Umbilical cord (tissue), 2 donors: Measurements from ENCODE around the gene TTC7B. TPM values are rescaled to one million over a fixed set of nuclear protein-coding genes. Genes with fewer than 3 reads are reported as not detected.

Experiments used
- DNase-seq: peaks from one replicate; pipeline ENCODE4 v3.0.0-alpha.2; 2015; ENCODE audit warnings: low spot score
- total RNA-seq: library from RNA; depleted of rRNA; stranded (reverse); fragments of >200 nt; gene quantifications from one replicate; pipeline ENCODE4 v1.2.3, GENCODE V29; 2014; ENCODE audit warnings: low replicate concordance; ENCODE audit not compliant: insufficient read depth

The TTC7B gene
- total RNA-seq, 1 donor from 2014 or later: 14.2 TPM

DNA sequence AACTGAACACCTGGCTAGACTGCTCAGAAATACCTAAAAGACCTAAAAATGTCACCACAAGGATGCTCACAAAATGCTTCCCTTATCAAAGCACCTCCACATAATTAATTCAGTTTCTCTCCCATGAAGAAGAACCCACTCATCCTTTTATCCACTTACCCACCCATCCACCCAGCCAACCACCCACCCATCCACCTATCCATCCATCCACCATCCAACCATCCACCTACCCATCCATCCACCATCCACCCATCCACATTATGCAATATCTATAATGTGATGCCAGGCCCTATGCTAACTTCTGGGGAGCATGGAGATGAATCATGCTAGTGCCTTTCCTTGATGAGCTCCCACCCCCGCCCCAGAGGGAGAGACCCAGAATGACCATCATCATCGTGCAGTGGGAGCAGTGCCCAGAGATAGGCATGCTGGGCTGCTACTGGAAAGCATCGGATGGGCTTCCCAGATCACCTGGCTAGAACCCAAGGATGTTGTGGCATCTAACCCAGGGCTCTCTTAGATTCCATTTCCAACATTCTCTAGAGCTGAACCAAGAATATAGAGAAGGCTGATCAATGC, 166.6 kb downstream of the TTC7B start:
- DNase-seq: no peak

DNA sequence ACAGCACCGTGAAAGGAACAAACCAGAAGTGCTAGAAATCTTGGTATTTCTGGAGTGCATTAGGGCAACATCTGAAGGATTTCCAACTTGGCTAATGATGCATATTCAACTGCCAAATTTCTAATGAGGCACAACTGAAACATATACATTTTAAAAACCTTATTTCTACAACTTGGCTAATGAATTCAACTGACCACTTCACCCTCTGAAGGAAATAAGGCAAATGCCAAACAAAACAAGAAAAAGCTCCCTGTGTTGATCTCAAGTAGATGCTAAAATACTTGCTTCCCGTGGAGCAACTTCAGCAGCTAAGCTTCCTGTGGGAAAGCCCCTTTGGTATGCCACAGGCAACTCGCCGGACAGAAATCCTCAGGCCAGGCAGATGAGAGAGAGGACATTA, 167.1 kb downstream of the TTC7B start:
- no peak for DNase-seq

DNA sequence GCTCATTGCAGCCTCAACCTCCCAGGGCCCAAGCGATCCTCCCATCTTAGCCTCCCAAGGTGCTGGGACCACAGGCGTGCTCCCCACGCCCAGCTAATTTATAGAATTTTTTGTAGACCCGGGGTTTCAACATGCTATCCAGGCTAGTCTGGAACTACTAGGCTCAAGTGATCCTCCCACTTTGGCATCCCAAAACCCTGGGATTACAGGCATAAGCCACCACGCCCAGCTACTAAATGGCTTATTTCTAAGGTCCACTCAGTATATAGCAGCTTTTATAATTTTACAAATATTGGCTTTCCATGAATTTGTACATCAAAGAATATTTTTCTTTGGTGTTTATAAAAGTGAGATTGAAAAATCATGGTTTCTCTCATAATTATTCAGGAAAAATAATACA, 167.8 kb downstream of the TTC7B start:
- peak; percentile 61 for DNase-seq

DNA sequence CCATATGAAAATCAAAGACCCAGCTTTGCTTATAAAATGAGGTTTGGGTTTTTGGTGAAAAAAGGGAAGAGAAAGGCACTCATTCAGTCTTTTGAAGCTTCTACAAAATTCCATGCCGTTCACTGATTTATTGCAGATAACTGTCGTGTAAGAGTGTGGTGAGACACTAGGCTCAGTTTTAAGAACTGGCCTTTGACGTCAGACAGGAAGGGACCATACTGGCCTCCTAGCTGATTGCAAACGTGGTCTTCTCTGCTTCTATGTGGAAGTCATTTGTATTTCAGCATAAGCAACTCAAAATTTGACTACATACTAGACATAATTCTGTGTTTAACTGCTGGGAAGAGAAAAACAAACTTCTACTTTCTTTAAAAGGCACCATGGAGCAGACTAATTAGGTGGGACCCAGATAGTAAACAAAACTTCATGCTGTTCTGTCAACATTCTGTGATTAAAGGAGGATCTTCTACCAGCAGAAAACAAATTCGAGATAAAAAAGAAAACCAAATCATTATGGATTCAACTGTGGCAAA, 168.7 kb downstream of the TTC7B start:
- DNase-seq: no peak

DNA sequence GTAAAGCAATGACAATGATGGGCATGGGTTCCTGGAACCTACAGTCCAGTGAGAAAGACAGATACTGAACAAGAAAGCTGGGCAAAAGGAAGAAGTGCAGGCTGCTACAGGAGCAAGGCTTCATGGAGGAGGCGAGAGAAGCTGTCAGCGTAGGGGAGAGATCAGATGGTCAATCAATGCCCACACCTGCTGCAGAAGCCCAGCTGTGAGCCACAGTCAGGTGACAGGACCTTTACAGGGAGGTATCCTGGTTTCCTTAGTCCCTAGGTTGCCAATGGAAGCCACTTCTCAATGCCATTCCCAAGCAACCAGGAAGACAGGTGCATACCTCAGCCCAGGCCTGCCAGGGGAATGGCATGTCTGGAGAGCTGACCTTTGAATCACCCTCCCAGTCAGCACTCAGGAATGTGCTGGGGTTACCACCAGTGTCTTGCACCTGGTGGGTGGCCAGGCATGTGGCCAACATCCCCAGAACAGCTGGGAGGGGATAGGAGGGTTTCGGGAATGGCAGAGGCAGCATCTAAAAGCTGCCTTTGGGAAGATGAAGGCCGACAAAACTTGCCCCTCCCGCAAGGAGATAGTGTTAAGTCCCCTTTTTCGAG, 170.3 kb downstream of the TTC7B start:
- no peak for DNase-seq

DNA sequence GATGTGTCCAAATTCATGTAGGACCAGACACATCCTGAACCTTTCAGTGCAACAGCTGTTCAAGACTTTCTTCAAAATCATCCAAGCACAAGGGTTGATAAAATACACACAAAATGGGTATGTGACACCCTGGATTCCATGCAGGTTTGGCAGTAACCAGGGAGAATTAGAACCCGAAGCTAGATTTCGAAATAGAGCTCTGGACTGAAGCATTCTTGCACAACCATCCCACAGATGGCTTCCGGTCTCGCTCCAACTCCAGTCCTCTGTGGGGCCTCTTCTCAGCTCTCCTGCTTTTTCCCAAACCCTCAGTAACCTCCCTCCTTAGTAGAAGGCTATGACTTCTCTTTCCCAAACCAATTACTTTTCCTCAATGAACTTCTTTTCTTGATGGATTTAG, 171.3 kb downstream of the TTC7B start:
- peak; percentile 76 for DNase-seq

DNA sequence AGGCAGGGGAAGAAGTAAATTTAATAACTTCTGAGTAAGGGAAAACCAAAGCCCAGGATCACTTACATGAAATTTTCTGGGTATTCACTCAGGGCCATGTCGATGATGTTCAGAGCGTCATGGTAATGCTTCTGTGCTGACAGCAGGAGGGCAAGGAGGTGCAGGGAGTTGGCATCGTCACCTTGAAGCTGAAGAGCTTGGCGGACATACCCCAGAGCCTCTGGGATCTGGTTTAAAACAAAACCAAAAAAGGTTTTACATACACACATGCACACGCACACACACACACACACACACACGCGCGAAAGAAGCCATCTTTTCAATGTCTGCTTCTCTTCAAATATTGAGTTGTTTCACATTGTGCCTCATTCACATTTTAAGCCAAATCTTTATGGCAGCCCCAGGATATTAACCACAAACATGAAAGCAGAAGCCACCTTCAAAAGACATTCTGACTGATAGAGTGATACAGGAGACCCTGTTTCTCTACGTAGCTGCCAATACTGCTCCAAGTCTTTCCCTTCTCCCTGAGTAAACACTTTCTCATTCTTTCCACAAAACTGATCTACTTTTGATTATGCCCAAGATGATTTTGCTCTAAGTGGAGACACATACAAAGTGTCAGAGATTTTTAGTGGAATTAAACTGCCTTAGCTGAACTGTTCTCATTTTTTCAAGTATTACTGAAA, 172.1 kb downstream of the TTC7B start:
- DNase-seq: no peak

DNA sequence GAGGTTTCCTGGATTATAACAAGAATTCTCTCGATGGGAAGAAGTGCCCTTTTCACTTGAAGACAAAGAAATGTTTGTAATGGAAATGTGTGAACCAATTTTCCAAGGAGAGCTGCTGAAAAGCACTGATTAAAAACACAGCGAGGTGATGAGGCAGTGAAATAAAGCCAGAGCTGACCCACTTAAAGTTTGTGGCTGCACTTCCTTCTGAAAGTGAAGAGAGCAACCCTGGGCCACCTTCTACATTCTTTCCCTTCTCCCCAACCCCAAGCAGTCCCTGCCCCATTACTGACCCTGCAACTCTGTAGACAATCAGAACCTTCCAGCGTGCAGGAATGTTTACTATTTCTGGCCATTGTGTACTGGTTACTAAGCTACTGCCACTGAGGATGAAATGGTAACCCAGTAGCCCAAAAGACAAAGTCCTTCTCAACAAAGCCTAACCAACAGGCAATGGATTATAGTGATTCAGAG, 173.9 kb downstream of the TTC7B start:
- peak; percentile 48 for DNase-seq

DNA sequence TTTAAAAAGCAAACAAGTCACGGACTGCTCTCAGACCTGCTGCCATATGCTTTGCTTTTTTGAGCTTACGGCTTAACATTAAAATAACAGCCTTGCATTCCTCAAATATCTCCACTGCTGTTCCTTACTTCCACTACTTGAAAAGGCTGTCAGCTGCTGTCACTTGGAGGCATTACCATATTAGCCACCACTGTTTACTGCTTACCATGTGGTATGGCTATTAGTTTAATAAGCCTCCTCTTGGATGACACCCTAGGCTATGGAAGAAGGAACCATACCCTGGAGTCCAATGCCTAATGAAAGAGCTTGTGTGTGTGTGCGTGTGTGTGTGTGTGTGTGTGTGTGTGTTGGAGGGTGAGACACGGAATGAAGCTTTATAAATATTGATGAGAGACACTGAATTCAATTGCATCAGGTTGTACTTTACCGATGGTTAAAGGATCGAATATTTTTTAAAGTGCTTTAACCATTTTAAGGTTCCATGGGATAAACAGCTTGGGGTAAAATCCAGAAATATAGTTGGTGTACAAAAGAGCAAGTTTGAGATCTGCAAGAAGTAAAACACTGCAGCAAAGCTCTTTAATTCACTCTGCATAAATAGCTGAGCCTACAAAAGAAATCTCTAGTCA, 174.5 kb downstream of the TTC7B start:
- peak; percentile 41 for DNase-seq

DNA sequence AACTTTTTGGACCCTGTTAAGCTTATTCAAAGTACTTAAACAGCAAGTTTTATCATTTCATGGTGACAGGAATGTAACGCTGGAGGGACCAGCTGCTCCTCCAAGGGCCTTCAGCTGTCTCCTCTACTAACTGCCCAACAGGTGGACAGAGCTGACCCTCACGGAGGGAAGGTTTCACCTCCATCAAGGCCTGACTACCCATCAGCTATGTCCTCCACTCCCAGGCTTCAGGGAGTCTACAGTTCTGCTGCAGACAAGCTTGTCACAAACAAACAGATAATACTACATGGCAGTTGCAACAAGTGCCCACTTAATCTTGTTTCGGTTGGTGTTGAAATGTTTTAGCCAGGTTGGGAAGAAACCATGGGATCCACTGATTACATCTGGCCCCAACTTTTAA, 175.1 kb downstream of the TTC7B start:
- DNase-seq: no peak

DNA sequence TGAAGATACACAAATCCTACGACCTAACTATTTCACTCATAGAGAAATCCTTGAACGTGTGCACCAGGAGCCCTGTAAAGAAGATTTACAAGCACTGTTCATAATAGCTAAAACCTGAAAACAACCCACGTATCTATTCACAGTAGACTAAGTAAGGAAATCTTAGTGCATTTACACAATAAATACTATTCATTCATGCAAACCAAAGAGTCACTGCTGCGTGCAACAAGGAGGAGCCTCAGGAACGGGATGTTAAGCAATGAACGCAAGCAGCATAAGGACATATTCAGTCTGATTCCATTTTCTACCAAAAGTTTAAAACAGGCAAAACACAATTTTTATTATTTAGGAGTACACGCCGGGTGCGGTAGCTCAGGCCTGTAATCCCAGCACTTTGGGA, 176.6 kb downstream of the TTC7B start:
- DNase-seq: no peak

DNA sequence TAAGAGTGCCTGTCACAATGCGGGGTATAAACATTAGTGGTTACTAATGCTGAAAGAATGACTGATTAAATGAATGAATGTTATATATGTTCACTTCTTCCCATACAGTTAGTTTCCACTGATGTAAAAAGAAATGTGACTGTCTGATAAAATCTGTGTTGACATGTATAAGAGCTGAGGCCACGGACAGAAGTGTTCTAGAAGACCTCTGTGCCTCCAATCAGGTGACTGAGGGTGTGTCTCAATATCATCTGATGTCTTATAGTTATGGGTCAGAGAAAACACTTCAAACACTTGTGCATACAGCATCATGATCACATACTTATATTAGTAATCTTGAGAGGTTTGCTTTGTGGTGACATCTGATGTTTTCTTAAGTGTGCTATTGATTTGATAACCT, 183.4 kb downstream of the TTC7B start:
- no peak for DNase-seq

DNA sequence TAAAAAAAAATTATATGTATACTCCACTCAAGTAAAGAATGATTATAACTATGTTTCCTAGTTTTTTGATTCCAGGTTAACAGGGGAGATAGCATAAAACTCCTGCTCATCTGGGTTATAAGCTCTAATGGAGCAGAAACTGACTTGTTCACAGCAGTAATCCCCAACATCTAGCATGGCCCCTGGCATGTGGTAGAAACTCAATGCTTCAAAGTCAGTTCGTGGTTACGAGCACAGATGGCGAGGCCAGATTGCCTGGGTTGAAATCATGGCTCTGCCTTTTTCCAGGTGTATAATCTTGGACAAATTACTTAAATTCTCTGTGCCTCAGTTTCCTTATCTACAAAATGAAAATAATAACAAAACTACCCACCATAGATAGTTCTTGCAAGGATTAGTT, 183.8 kb downstream of the TTC7B start:
- DNase-seq: no peak

DNA sequence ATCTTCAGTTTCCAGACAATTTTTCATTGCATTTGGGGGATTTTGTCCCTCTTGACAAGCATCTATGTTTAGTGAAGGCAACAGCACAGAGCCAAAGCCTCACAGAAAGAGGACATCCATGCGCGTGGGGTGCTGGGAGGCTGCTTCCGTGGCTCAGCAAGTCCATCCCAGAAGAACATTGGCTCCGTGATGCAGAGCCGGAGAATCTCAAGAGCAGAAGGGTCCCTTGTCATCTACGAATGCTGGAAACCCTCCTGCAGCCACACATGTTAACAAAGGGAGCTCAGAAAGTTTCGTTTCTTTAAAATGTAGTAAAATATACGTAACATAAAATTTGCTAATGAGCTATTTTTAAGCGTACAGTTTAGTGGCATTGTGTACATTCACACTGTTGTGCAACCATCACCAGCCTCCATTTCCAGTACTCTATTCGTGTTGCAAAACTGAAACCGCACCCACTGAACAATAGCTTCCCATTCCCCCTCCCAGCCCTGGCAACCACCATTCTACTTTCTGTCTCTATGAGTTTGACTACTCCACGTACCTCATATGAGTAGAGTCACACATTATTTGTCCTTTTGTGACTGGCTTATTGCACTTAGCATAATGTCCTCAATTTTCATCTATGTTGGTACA, 185.9 kb downstream of the TTC7B start:
- no peak for DNase-seq

DNA sequence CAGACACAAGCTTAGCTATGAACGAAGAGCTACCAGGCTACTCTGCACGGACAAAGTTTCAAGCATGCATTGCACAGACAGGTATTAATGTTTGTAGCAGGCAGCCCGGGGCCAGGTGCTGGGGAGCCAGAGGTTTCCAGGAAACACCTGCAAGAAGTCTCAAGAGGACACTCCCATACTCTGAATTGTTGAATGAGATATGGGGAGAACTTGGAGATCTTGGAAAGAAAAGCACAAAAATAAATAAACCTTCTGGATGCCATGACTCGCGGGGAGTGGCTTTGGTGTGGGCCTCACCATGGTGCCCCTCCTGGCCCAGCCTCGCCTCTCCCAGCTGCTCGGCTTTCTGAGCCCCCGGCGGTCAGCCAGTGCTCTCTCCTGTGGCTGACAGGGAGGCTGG, 186.8 kb downstream of the TTC7B start:
- DNase-seq: no peak

DNA sequence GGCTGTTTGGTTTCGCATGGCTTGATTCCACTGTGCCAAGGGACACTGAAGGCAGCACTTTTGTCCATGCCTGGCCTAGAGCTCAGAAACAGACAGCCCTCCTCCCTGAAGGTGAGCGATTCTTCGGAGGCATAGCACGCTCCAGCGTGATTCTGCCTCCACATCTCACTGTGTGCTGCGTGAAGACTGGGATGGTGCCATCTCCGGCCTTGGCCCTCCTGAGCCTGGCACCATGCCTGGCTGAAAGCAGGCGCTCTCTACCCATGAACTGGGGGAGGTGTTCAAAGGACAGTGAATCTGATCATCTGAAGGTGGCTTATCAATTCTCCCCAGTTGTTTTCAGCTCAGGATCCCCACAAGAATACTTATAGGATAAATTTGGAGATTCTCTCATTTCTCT, 187.4 kb downstream of the TTC7B start:
- DNase-seq: no peak

DNA sequence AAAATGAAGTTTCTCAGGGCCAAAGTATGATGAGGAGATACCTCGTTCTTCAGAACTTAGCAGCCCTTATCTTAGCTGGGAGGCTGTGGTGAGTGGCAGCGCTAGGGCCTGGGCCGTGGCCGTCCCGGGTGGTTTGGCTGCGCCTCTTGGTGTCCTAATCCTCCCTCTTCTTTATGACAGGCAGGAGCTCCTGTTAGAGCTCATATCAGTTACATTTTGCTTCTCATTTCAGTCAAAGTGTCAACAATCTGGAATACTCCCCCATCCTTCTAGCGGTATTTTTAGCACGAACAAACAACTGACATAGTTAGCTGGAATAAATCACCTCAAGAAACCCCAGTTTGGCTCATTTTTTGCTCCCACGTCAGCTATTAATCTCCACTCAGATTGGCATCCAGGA, 188.8 kb downstream of the TTC7B start:
- no peak for DNase-seq

DNA sequence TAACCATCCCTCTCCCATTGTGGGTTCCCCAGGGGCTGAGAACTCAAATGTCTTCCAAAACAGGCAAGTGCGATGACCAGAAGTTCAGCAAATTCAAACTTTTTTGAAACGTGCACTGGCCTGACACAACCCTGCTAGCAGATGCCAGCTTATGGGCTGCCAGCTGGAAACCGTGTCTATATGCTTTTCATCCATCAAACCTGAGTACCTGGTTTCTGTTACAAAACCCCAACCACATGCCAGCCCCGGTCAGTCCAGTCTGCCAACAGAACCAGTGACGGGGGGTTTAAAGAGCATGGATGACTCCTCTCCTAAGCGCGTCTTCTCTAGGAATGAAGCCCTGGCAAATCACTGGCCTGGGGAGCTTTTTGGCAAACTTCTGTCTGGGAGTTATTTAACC, 189.7 kb downstream of the TTC7B start:
- DNase-seq: no peak

DNA sequence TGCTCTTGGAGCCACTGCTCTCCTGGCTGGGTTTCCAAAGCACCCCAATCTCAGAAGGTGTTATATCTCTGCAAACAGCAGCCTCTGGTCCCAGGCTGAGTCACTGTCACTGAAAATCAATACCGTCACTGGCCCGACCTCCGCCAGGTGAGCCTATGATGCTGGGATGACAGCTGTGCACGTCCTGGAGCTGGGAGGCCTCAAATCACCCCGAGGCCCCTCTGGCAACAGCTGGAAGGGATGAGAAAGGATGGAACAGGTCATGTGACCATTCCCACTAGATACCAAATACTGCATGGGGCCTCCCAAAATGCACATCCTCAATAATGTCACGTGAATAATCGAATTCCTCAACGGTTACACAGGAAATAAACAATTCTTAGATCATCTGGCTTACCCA, 190.8 kb downstream of the TTC7B start:
- no peak for DNase-seq

DNA sequence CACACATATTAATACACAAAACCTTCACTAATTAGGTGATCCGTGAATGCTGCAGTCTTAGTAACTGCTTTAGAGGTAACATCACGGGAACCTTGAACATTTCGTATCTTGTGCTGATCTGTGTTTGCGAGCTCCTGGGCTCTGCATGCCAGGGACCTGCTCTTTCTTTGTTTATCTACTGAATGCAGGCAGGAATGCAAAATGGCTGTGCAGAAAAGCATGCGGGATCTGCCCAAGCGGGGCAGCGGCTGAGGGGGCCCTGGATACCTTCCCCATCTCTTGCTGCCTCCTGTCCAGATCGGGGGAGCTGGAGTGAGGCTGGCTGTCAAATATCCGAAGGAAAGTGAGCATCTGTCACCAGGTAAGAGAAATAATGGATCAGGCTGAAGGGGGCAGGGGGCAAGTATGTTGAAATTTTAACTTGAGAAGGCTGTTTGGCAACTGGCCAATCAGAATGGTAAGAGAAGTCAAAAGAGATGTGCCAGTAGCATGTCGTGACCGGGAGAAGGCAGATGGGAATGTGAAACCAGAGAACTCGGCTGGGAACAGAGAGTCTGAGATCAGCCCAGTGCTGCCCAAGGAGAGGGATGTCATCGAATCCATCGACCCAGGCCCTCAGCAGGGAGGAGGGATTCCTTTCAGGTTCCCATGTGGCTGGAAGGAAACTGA, 191.4 kb downstream of the TTC7B start:
- no peak for DNase-seq

DNA sequence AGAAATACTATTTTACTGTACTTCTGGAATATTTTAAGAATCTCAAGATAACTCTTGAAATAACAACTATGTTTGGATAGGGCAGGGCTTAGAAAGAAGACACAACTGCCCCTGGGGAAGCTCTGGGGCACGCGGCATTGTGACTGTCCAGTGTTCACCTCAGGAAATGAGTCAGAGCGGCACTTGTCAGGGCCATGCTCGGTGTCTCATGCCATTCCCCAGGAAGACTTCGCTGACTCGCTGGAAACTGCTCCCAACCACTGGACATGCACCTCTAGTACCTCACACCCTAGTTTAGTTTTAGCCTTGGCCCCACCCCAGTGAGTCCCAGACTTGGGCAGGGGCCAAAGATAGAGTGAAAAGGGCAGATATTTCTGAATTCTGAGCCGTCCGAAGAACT, 192.0 kb downstream of the TTC7B start:
- no peak for DNase-seq

DNA sequence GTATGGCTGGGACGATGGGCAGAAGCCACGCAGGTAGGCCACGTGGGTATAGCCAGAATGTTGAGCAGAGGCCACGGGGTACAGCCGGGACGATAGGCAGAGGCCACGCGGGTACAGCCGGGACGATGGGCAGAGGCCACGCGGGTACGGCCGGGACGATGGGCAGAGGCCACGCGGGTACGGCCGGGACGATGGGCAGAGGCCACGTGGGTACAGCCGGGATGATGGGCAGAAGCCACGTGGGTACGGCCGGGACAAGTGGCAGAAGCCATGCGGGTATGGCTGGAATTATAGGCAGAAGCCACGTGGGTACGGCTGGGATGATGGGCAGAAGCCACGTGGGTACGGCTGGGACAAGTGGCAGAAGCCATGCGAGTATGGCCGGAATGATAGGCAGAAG, 195.0 kb downstream of the TTC7B start:
- no peak for DNase-seq
